Measurements from ENCODE around the gene ACTN1.

- TF ChIP-seq CTCF (IDR thresholded peaks at IDR 0.05) (no peak), POLR2A (IDR thresholded peaks at IDR 0.05) (no peak)
These were observed 112.0 kb downstream of the ACTN1 start for GRCh38 chr14:68866991-68867533.
